ENCODE measurements around the gene SUGCT.

The SUGCT gene

DNA sequence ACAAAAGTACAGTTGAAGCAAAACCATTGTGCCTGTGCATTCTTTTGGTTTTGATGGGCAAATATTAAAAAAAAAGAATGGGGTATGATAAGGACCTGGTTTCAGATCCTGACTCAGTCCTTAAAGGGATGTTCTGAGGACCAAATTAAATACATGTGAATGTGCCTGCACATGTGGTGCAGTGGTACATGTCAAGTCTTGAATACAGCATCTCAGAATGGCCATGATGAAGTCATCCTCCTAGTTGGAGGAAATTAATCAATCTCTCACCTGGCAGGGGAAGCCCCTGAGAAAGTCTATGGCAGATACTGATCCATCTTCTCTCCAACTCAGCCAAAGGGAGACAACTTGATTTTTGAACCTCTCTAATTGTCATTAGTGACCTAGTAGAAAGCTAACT is 207.0 kb downstream of the SUGCT start:
- Histone ChIP-seq H3K4me3 (ENCODE audit: low read length) (no peak overlapping the region), H3K4me1 (ENCODE audit: control insufficient read depth, low read depth, low read length) (no peaks in the 10 kb centered on the region), H3K9ac (ENCODE audit: low read length) (no peak overlapping the region), H3K36me3 (ENCODE audit: control insufficient read depth, low read depth, low read length) (no peaks in the 10 kb centered on the region), H3K27ac (ENCODE audit: low read length) (no peak overlapping the region), H3K27me3 (ENCODE audit: control insufficient read depth, insufficient read depth, low read length) (no peaks in the 10 kb centered on the region), H3K9me3 (ENCODE audit: control insufficient read depth, low read depth, low read length) (no peaks in the 10 kb centered on the region)

DNA sequence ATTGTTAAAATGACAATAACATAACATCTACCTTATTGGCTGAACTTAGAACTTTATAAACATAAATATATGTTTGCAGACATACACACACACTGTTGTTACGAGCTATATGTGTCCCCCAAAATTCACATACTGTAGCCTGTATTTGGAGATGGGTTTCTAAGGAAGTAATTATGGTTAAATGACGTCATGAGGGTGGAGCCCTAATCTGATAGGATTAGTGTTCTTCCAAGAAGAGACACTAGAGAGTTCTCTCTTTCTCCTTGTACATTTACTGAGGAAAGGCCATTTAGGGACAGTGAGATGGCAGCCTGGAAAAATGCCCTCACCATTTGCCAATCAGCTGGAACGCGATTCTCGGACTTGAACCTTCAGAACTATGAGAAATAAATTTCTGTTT is 211.7 kb downstream of the SUGCT start:
- H3K36me3 ChIP-seq (ENCODE audit: control insufficient read depth, low read depth, low read length), result no peaks in the 10 kb centered on the region
- no peaks in the 10 kb centered on the region for H3K4me1 ChIP-seq (ENCODE audit: control insufficient read depth, low read depth, low read length)
- no peaks in the 10 kb centered on the region for H3K27me3 ChIP-seq (ENCODE audit: control insufficient read depth, insufficient read depth, low read length)
- H3K27ac ChIP-seq (ENCODE audit: low read length), result no peak overlapping the region
- no peaks in the 10 kb centered on the region for H3K9me3 ChIP-seq (ENCODE audit: control insufficient read depth, low read depth, low read length)
- H3K9ac ChIP-seq (ENCODE audit: low read length), result no peak overlapping the region
- no peak overlapping the region for H3K4me3 ChIP-seq (ENCODE audit: low read length)

DNA sequence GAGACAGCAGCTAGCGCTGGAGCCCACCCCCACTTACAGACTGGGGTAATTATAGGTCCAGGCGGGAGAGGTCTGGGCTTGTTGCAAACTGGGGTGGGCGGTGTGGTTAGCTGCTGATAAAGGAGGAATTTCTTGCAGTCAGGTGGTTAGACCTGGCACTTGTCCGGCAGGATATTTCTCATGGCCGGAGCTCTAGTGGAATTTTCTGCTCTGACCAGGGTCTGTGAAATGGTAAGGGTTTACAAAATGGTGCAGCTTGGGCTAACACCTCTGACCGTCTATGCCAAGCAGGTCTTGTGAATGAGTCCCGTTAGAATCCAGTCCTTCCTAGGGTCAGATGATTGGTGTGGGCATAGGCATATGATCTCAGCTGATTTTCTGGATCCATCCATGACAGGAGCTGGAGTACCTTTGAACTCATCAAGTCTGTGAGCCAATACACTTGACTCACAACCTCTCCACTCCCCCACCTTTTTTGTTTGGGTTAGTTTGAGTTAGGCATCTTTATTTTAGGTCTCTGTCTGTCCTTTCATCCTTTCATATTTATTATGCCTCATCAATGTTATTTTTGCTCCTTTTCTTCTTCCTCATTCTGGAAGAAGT is 213.4 kb downstream of the SUGCT start:
- H3K27me3 ChIP-seq (ENCODE audit: control insufficient read depth, insufficient read depth, low read length), result no peaks in the 10 kb centered on the region
- no peaks in the 10 kb centered on the region for H3K36me3 ChIP-seq (ENCODE audit: control insufficient read depth, low read depth, low read length)
- no peaks in the 10 kb centered on the region for H3K9me3 ChIP-seq (ENCODE audit: control insufficient read depth, low read depth, low read length)
- H3K27ac ChIP-seq (ENCODE audit: low read length), result no peak overlapping the region
- H3K4me3 ChIP-seq (ENCODE audit: low read length), result no peak overlapping the region
- no peak overlapping the region for H3K9ac ChIP-seq (ENCODE audit: low read length)
- no peaks in the 10 kb centered on the region for H3K4me1 ChIP-seq (ENCODE audit: control insufficient read depth, low read depth, low read length)

DNA sequence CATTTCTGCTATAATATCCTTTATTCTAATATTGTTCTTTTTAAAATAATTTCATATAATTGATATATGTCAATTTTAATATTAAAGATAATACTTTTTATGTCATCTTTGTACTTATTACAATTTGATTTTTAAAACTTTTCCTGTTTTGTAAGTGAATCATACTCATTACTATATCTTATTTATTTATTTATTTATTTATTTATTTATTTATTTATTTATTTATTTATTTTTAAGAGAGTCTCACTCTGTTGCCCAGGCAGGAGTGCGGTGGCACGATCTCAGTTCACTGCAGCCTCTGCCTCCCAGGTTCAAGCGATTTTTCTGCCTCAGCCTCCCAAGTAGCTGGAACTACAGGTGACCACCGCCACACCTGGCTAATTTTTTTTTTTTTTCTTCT is 215.3 kb downstream of the SUGCT start:
- no peak overlapping the region for H3K4me3 ChIP-seq (ENCODE audit: low read length)
- H3K27ac ChIP-seq (ENCODE audit: low read length), result no peak overlapping the region
- H3K4me1 ChIP-seq (ENCODE audit: control insufficient read depth, low read depth, low read length), result no peaks in the 10 kb centered on the region
- no peaks in the 10 kb centered on the region for H3K27me3 ChIP-seq (ENCODE audit: control insufficient read depth, insufficient read depth, low read length)
- H3K9me3 ChIP-seq (ENCODE audit: control insufficient read depth, low read depth, low read length), result no peaks in the 10 kb centered on the region
- H3K36me3 ChIP-seq (ENCODE audit: control insufficient read depth, low read depth, low read length), result no peaks in the 10 kb centered on the region
- H3K9ac ChIP-seq (ENCODE audit: low read length), result no peak overlapping the region

DNA sequence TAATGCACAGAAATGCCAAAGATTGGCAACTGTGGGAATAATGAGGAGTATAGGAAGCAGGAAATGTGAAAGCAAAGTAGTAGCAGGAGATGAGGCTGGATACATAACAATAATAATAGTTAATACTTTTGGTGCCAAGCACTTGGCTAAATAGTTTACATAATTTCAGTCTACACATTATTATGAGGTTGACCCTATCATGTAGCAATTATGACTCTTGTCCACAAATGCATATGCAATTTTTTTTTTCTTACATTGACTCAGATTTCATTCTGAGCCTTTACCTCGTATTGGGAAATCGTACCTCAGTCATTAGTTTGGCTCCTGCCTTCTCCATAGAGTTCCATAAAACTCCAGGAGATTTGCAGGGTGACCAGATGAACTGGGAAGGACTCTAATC is 219.9 kb downstream of the SUGCT start:
- Histone ChIP-seq H3K27ac (ENCODE audit: low read length) (no peak overlapping the region), H3K9me3 (ENCODE audit: control insufficient read depth, low read depth, low read length) (no peaks in the 10 kb centered on the region), H3K4me3 (ENCODE audit: low read length) (no peak overlapping the region), H3K36me3 (ENCODE audit: control insufficient read depth, low read depth, low read length) (no peaks in the 10 kb centered on the region), H3K4me1 (ENCODE audit: control insufficient read depth, low read depth, low read length) (no peaks in the 10 kb centered on the region), H3K9ac (ENCODE audit: low read length) (no peak overlapping the region), H3K27me3 (ENCODE audit: control insufficient read depth, insufficient read depth, low read length) (no peaks in the 10 kb centered on the region)

DNA sequence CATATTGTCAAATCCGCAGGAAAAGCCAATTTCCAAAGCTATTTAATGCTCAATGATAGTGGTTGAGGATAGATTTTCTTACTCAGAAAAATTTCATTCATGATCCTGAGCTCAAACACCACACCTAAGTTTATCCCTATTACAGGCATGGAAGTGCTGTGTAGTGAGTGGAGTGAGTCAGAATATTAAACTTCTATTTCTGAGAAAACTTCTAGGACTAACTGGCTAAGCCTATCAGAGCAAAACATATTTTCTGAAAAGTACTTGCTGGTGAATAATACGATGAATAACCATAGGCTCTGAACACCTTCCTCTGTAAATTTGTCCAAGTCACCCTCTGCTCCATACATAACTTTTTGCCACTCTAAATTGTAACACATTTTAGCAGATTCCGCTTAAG is 221.5 kb downstream of the SUGCT start:
- Histone ChIP-seq H3K36me3 (ENCODE audit: control insufficient read depth, low read depth, low read length) (no peaks in the 10 kb centered on the region), H3K4me3 (ENCODE audit: low read length) (no peak overlapping the region), H3K4me1 (ENCODE audit: control insufficient read depth, low read depth, low read length) (no peaks in the 10 kb centered on the region), H3K27me3 (ENCODE audit: control insufficient read depth, insufficient read depth, low read length) (no peaks in the 10 kb centered on the region), H3K27ac (ENCODE audit: low read length) (no peak overlapping the region), H3K9ac (ENCODE audit: low read length) (no peak overlapping the region), H3K9me3 (ENCODE audit: control insufficient read depth, low read depth, low read length) (no peaks in the 10 kb centered on the region)

DNA sequence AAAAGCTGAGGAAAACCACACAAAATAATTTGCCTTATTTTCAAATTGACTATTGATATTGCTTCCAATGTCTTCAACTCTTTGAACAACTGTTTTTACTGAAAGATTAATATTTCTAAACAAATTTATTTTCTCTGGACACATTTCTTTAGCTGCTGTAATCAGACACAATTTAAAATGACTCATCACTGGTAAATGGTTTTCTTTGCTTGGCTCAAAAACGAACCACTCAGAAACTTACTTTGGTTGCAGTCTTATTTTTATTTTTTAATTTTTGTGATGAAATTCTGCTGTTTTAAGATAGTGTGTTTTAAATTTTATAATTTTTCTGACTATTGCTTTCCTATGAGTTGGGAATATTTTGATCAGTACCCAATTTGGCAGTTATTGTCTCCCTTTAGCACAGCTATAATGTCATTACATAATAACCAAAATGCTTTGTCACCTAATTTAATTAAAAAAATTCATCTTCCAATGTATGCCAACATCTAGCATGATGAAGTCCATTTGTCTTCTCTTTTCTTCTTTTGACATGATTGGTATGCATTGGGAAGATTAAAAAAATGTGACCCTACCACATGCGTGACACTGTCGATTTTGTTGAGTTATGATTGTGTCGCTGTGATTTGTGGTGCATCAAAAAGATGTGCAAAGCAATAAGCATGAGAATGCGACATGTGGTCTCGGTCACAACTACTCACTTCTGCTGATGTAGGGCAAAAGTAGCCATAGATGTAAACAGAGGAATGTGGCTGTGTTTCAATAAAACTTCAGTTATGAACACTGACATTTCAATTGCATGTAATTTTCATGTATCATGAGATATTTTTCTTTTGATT is 222.3 kb downstream of the SUGCT start:
- H3K4me3 ChIP-seq (ENCODE audit: low read length), result no peak overlapping the region
- no peaks in the 10 kb centered on the region for H3K27me3 ChIP-seq (ENCODE audit: control insufficient read depth, insufficient read depth, low read length)
- no peak overlapping the region for H3K9ac ChIP-seq (ENCODE audit: low read length)
- no peaks in the 10 kb centered on the region for H3K36me3 ChIP-seq (ENCODE audit: control insufficient read depth, low read depth, low read length)
- H3K4me1 ChIP-seq (ENCODE audit: control insufficient read depth, low read depth, low read length), result no peaks in the 10 kb centered on the region
- no peaks in the 10 kb centered on the region for H3K9me3 ChIP-seq (ENCODE audit: control insufficient read depth, low read depth, low read length)
- H3K27ac ChIP-seq (ENCODE audit: low read length), result no peak overlapping the region

GRCh38 chr7:40369641-40370277 is 235.0 kb downstream of the SUGCT start:
- Histone ChIP-seq H3K27me3 (ENCODE audit: control insufficient read depth, insufficient read depth, low read length) (no peaks in the 10 kb centered on the region), H3K4me3 (ENCODE audit: low read length) (no peak overlapping the region), H3K4me1 (ENCODE audit: control insufficient read depth, low read depth, low read length) (no peaks in the 10 kb centered on the region), H3K9ac (ENCODE audit: low read length) (no peak overlapping the region), H3K9me3 (ENCODE audit: control insufficient read depth, low read depth, low read length) (no peaks in the 10 kb centered on the region), H3K36me3 (ENCODE audit: control insufficient read depth, low read depth, low read length) (no peaks in the 10 kb centered on the region), H3K27ac (ENCODE audit: low read length) (no peak overlapping the region)

DNA sequence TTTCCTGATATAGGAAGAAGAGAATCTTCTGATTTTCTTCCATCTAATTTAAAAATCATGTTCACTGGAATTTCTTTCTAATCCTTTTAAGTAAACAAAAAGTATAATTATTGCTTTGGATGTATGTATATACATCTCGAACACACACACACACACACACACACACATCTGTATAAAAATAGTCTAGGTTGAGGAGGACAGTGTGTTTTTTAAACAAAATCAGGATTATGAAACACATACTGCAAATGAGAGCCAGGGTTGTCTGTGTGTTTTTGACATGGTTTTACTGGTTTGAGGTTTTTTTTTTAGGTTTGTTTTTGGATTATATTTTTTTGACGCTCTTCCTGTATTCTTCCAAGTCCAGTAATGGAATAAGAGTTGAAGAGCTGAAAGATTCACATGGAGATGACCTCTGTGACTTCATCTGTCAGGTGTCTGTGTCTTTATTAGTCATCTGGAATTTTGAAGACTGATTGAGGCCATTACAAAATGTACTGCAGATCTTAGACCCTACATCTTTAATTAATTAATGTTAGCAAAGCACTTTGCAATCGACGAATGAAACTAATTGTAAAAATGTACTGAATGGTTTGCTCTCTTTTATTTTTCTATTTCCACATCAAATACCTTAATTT is 237.1 kb downstream of the SUGCT start:
- Histone ChIP-seq H3K9ac (ENCODE audit: low read length) (no peak overlapping the region), H3K9me3 (ENCODE audit: control insufficient read depth, low read depth, low read length) (no peaks in the 10 kb centered on the region), H3K36me3 (ENCODE audit: control insufficient read depth, low read depth, low read length) (no peaks in the 10 kb centered on the region), H3K4me3 (ENCODE audit: low read length) (no peak overlapping the region), H3K27me3 (ENCODE audit: control insufficient read depth, insufficient read depth, low read length) (no peaks in the 10 kb centered on the region), H3K27ac (ENCODE audit: low read length) (no peak overlapping the region), H3K4me1 (ENCODE audit: control insufficient read depth, low read depth, low read length) (no peaks in the 10 kb centered on the region)

GRCh38 chr7:40374575-40374974 is 239.8 kb downstream of the SUGCT start:
- Histone ChIP-seq H3K4me1 (ENCODE audit: control insufficient read depth, low read depth, low read length) (no peaks in the 10 kb centered on the region), H3K27ac (ENCODE audit: low read length) (no peak overlapping the region), H3K9me3 (ENCODE audit: control insufficient read depth, low read depth, low read length) (no peaks in the 10 kb centered on the region), H3K27me3 (ENCODE audit: control insufficient read depth, insufficient read depth, low read length) (no peaks in the 10 kb centered on the region), H3K36me3 (ENCODE audit: control insufficient read depth, low read depth, low read length) (no peaks in the 10 kb centered on the region), H3K9ac (ENCODE audit: low read length) (no peak overlapping the region), H3K4me3 (ENCODE audit: low read length) (no peak overlapping the region)

DNA sequence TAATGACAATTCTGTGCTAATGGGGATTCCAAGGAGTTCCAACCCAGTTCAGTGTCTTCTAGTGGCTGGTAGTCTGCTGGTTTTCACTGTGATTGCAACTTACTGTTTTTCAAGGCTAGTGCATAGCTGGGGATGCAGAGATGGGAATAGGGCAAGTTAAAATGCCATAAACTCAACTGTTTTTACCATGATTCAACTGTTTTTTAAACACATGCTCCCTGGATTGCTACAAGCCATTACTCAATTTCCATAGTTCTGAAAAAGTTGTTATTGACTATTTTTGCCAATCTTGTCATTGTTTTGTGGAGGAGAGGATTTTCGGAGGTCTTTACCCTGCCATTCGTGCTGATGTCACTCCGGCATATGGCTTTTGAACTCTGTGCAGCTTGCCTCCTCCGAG is 245.3 kb downstream of the SUGCT start:
- Histone ChIP-seq H3K4me3 (ENCODE audit: low read length) (no peak overlapping the region), H3K27me3 (ENCODE audit: control insufficient read depth, insufficient read depth, low read length) (no peaks in the 10 kb centered on the region), H3K27ac (ENCODE audit: low read length) (no peak overlapping the region), H3K4me1 (ENCODE audit: control insufficient read depth, low read depth, low read length) (no peaks in the 10 kb centered on the region), H3K36me3 (ENCODE audit: control insufficient read depth, low read depth, low read length) (no peaks in the 10 kb centered on the region), H3K9me3 (ENCODE audit: control insufficient read depth, low read depth, low read length) (no peaks in the 10 kb centered on the region), H3K9ac (ENCODE audit: low read length) (no peak overlapping the region)
